ENCODE data around the gene MYO1B.

DNA sequence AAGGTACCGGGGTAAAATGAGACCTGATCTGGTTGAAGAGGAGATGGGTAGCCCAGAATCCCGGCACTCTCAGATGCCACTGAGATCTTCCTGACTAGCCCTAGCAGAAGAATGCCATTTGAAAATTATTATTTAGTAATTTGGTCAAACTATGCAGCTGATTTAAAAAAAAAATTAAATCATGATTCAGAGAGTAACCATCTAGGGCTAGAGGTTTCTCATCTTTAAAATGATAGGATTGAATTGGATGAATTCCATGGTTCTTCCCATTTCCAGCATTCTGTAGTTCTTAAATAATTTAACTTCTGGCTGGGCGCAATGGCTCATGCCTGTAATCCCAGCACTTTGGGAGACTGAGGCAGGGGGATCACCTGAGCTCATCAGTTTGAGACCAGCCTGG is 106.1 kb downstream of the MYO1B start:
- no peak for TF ChIP-seq EZH2 (IDR thresholded peaks at IDR 0.05; ENCODE audit: insufficient read depth, poor library complexity, severe bottlenecking)
- TF ChIP-seq EZH2phosphoT487 (IDR thresholded peaks at IDR 0.05; ENCODE audit: insufficient read depth, low read depth) = no peak

Data from GM23248 (cell line).